Measurements from ENCODE around the gene KIF5C. TPM values are rescaled to one million over a fixed set of nuclear protein-coding genes. Genes with fewer than 3 reads are reported as not detected.

KIF5C gene
- total RNA-seq, 1 donor from 2014 or later: 26.8 TPM

DNA sequence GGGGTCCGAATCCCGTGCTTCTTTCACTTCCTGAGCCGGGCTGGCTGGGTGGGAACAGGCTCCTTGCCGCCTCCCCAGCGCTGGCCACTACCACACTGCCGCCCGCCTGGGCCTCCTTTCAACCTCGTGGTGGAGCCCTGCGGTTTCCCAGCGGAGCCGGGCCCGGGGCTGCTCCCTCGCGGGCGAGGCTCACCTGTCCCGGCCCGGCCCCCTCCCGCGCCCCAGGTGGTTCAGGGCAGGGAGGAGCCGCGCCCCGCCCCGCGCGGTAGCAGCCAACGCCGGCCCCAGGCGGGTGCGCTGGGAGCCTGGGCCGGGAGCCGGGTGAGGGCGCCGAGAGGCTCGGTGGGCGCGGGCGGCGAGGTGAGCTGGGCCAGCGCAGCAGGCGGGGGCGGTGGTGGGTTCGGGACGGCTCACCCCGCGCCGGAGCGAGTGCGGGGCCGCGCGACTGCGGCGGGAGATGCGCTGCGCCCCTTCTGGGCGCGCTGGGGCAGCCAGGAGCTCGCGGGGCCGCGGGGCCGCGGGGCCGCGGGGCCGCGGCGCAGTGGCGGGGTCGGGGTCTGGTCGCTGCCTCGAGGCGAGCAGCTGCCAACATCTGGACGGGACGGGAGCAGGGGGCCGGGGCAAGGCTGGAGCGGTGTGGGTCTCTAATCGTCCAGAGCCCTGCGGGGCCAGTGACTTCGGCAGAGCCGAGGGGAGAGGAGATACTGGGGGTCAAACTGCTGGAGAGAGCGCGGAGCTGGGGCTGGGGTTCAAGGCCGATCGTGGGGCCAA is 163.6 kb downstream of the KIF5C start, which contains the start of gene LYPD6B:
Gene LYPD6B, plus strand, starts transcription at position 258 of the 771 bp plus-strand sequence. CDS start 92,250 bp downstream, outside the sequence.
- H3K27ac Mint-ChIP-seq: peak within 1 kb of the TSS; percentile 96
- peaks cover 15% of the 10 kb centered on the region for H3K36me3 Mint-ChIP-seq (ENCODE audit: insufficient read depth)
- peaks cover 6% of the 10 kb centered on the region for H3K9me3 Mint-ChIP-seq (ENCODE audit: low read depth)
- no peaks in the 10 kb centered on the region for H3K27me3 Mint-ChIP-seq
- TF ChIP-seq, protein P1, sequence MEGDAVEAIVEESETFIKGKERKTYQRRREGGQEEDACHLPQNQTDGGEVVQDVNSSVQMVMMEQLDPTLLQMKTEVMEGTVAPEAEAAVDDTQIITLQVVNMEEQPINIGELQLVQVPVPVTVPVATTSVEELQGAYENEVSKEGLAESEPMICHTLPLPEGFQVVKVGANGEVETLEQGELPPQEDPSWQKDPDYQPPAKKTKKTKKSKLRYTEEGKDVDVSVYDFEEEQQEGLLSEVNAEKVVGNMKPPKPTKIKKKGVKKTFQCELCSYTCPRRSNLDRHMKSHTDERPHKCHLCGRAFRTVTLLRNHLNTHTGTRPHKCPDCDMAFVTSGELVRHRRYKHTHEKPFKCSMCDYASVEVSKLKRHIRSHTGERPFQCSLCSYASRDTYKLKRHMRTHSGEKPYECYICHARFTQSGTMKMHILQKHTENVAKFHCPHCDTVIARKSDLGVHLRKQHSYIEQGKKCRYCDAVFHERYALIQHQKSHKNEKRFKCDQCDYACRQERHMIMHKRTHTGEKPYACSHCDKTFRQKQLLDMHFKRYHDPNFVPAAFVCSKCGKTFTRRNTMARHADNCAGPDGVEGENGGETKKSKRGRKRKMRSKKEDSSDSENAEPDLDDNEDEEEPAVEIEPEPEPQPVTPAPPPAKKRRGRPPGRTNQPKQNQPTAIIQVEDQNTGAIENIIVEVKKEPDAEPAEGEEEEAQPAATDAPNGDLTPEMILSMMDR (IDR thresholded peaks at IDR 0.05; ENCODE audit: unreplicated experiment): peak; percentile 41
- H3K4me1 Mint-ChIP-seq (ENCODE audit: low read depth): peaks cover 45% of the 10 kb centered on the region
- peak within 1 kb of the TSS; percentile 92 for H3K4me3 Mint-ChIP-seq (ENCODE audit: low read depth)
- peak; percentile 56 for DNase-seq (ENCODE audit: low spot score, unreplicated experiment)

GRCh38 chr2:149039213-149039724 is 164.2 kb downstream of the KIF5C start:
- H3K27me3 Mint-ChIP-seq: no peaks in the 10 kb centered on the region
- DNase-seq (ENCODE audit: low spot score, unreplicated experiment): no peak

GRCh38 chr2:149040451-149040850 is 165.4 kb downstream of the KIF5C start:
- Mint-ChIP-seq H3K4me3 (ENCODE audit: low read depth) (peak overlapping the region; percentile 89), H3K36me3 (ENCODE audit: insufficient read depth) (peaks cover 25% of the 10 kb centered on the region), H3K27me3 (no peaks in the 10 kb centered on the region), H3K9me3 (ENCODE audit: low read depth) (peaks cover 12% of the 10 kb centered on the region), H3K27ac (peak overlapping the region; percentile 88), H3K4me1 (ENCODE audit: low read depth) (peaks cover 42% of the 10 kb centered on the region)
- TF ChIP-seq, protein P1 (IDR thresholded peaks at IDR 0.05; ENCODE audit: unreplicated experiment): peak; percentile 53
- DNase-seq (ENCODE audit: low spot score, unreplicated experiment): no peak

More at GRCh38 chr2:149039213-149039724, 164.2 kb downstream of the KIF5C start:
- Mint-ChIP-seq H3K9me3 (ENCODE audit: low read depth) (peaks cover 6% of the 10 kb centered on the region), H3K4me3 (ENCODE audit: low read depth) (peak overlapping the region; percentile 89), H3K27ac (peak overlapping the region; percentile 91), H3K36me3 (ENCODE audit: insufficient read depth) (peaks cover 17% of the 10 kb centered on the region), H3K4me1 (ENCODE audit: low read depth) (peaks cover 44% of the 10 kb centered on the region)
- TF ChIP-seq, protein P1 (IDR thresholded peaks at IDR 0.05; ENCODE audit: unreplicated experiment): no peak

DNA sequence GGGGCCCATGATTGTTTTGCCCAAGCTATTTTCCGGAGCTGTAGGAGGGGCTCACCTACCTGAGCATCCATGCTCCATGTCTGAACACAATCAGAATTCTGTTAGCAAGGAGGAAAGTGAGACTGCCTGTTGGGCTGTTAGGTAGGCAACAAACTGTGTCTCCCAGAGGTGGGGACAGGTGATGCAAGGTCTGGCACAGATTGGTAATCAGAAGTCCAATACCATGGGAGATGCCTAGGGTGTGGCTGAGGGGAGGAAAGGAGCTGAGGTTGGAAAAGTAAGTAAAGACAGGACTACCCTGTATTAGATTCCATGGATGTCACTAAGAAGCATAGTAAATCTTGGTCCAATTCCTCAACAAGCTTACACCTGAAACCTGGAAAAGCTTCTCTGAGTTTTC is 166.5 kb downstream of the KIF5C start:
- H3K27ac Mint-ChIP-seq: peak overlapping the region; percentile 92
- H3K36me3 Mint-ChIP-seq (ENCODE audit: insufficient read depth): peaks cover 31% of the 10 kb centered on the region
- DNase-seq (ENCODE audit: low spot score, unreplicated experiment): no peak
- peaks cover 23% of the 10 kb centered on the region for H3K9me3 Mint-ChIP-seq (ENCODE audit: low read depth)
- H3K4me1 Mint-ChIP-seq (ENCODE audit: low read depth): peaks cover 42% of the 10 kb centered on the region
- TF ChIP-seq, protein P1 (IDR thresholded peaks at IDR 0.05; ENCODE audit: unreplicated experiment): no peak
- H3K4me3 Mint-ChIP-seq (ENCODE audit: low read depth): peak overlapping the region; percentile 51
- H3K27me3 Mint-ChIP-seq: no peaks in the 10 kb centered on the region

DNA sequence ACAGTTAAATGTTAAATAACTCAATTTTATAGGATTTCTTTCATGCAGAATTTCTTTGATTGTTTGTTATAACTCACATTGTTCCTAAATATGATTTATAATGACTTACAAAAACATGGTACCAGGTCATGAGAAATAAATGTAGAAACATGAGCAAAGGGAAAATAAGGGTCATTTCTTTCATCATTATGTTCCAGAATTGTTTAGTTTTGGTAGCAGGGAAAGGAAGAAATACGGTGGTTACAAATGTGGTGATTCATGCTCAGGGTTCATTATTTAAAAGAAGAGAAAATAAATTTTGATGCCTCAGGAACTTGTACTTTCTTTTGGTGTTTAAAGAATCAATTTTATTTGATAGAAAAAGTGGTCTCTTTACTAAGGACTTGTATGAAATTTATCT is 167.9 kb downstream of the KIF5C start:
- peaks cover 39% of the 10 kb centered on the region for H3K36me3 Mint-ChIP-seq (ENCODE audit: insufficient read depth)
- H3K4me1 Mint-ChIP-seq (ENCODE audit: low read depth): peaks cover 35% of the 10 kb centered on the region
- H3K4me3 Mint-ChIP-seq (ENCODE audit: low read depth): peak overlapping the region; percentile 51
- H3K9me3 Mint-ChIP-seq (ENCODE audit: low read depth): peaks cover 32% of the 10 kb centered on the region
- no peak for DNase-seq (ENCODE audit: low spot score, unreplicated experiment)
- TF ChIP-seq, protein P1 (IDR thresholded peaks at IDR 0.05; ENCODE audit: unreplicated experiment): no peak
- no peaks in the 10 kb centered on the region for H3K27me3 Mint-ChIP-seq
- H3K27ac Mint-ChIP-seq: peak overlapping the region; percentile 56

Measured in progenitor cell of endocrine pancreas (in vitro differentiated cells).